PC-9 (cell line): ENCODE results near the gene RBBP8. TPM values are rescaled to one million over a fixed set of nuclear protein-coding genes. Genes with fewer than 3 reads are reported as not detected.

Source experiments
- BruUV-seq: library from RNA; stranded (reverse); fragments of 400-500 nt; replicated peaks from 2 replicates; lab custom pipeline; 2021; lab: Mats Ljungman, UMichigan
- CTCF ChIA-PET: fragments of 300-600 bp; sonication (Branson Sonifier 250); formaldehyde crosslinking; loops from one replicate; lab custom pipeline; 2022; ENCODE audit warnings: antibody characterized with exemption; lab: Charles Lee
- POLR2A ChIA-PET: fragments of 300-600 bp; sonication (Branson Sonifier 250); formaldehyde crosslinking; loops from one replicate; lab custom pipeline; 2022; ENCODE audit warnings: antibody characterized with exemption; ENCODE audit not compliant: unreplicated experiment; lab: Charles Lee
- DNase-seq, 2 experiments: peaks; one replicate each; pipeline versions ENCODE4 v3.0.0 to v3.0.0-alpha.2; 2015 to 2022; ENCODE audit warnings: mixed read lengths in 1 of 2
- H2AFZ ChIP-seq: fragments of 200-600 bp; sonication (generic); 2 replicates; pipeline ENCODE4 v1.8.1; 2017; ENCODE audit warnings: antibody characterized with exemption
- H3F3A ChIP-seq: fragments of 200-600 bp; sonication (generic); 2 replicates; pipeline ENCODE4 v1.8.1; 2017; ENCODE audit warnings: antibody characterized with exemption, mild to moderate bottlenecking, low read depth; ENCODE audit not compliant: insufficient read depth
- H3K27ac ChIP-seq: fragments of 200-600 bp; sonication (generic); 2 replicates; pipeline ENCODE4 v1.6.1; 2016; ENCODE audit warnings: mixed run types
- H3K27me3 ChIP-seq: fragments of 200-600 bp; sonication (generic); 2 replicates; pipeline ENCODE4 v1.6.1; 2016; ENCODE audit warnings: low read depth, mixed run types; ENCODE audit not compliant: insufficient read depth
- H3K36me3 ChIP-seq: fragments of 200-600 bp; sonication (generic); 2 replicates; pipeline ENCODE4 v1.6.1; 2016; ENCODE audit warnings: low read depth, mixed run types
- H3K4me1 ChIP-seq: fragments of 200-600 bp; sonication (generic); replicated peaks from 2 replicates; pipeline ENCODE4 v1.6.1; 2016; ENCODE audit warnings: mixed run types; ENCODE audit not compliant: insufficient read depth
- H3K4me2 ChIP-seq: fragments of 200-600 bp; sonication (generic); 2 replicates; pipeline ENCODE4 v1.6.1; 2017; ENCODE audit warnings: mixed run types
- H3K4me3 ChIP-seq: fragments of 200-600 bp; sonication (generic); 2 replicates; pipeline ENCODE4 v1.6.1; 2016; ENCODE audit warnings: mixed run types
- H3K79me2 ChIP-seq: fragments of 200-600 bp; sonication (generic); 2 replicates; pipeline ENCODE4 v1.6.1; 2017; ENCODE audit warnings: low read depth, mixed run types
- H3K9me2 ChIP-seq: fragments of 200-600 bp; sonication (generic); 2 replicates; pipeline ENCODE4 v1.8.1; 2017; ENCODE audit warnings: mild to moderate bottlenecking; ENCODE audit not compliant: insufficient read depth
- H3K9me3 ChIP-seq: fragments of 200-600 bp; sonication (generic); 2 replicates; pipeline ENCODE4 v1.8.1; 2016; ENCODE audit warnings: low read depth; ENCODE audit not compliant: insufficient read depth
- H4K20me1 ChIP-seq: fragments of 200-600 bp; sonication (generic); 2 replicates; pipeline ENCODE4 v1.8.1; 2017; ENCODE audit not compliant: insufficient read depth
- CTCF ChIP-seq: fragments of 200-600 bp; sonication (generic); conservative IDR thresholded peaks from 2 replicates; pipeline ENCODE4 v1.6.1; 2017; ENCODE audit warnings: mixed run types, antibody characterized with exemption, mild to moderate bottlenecking, moderate library complexity
- EZH2 ChIP-seq: fragments of 200-600 bp; sonication (generic); IDR thresholded peaks from 2 replicates; pipeline ENCODE4 v1.8.0; 2017; ENCODE audit warnings: antibody characterized with exemption, low read depth
- intact Hi-C: fragments of 100-400 bp; cut with micrococcal nuclease; formaldehyde crosslinking; loops from one replicate; pipeline ENCODE4 v1.10.0; 2022; ENCODE audit not compliant: unreplicated experiment
- total RNA-seq: library from RNA; stranded (reverse); gene quantifications from 2 replicates; pipeline ENCODE4 v1.2.3, GENCODE V29; 2021

RBBP8 gene
- total RNA-seq, 1 experiment from 2014 or later = 28.4 TPM

GRCh38 chr18:23067236-23067635, 134.1 kb downstream of the RBBP8 start:
- Histone ChIP-seq H4K20me1 (no peaks in the 10 kb centered on the region), H3K27me3 (no peaks in the 10 kb centered on the region), H3K4me3 (no peak overlapping the region), H3K27ac (peak overlapping the region; percentile 26; the same call in 1 of the 2 replicates), H3F3A (no peaks in the 10 kb centered on the region), H3K36me3 (no peaks in the 10 kb centered on the region), H3K4me2 (peak overlapping the region; percentile 21; the same call in 1 of the 2 replicates), H3K4me1 (peaks cover 10% of the 10 kb centered on the region; the same call in 1 of the 2 replicates), H3K9me3 (no peaks in the 10 kb centered on the region; the same call in 1 of the 2 replicates), H3K9me2 (no peaks in the 10 kb centered on the region), H2AFZ (no peak overlapping the region), H3K79me2 (no peaks in the 10 kb centered on the region)
- no TSS peak for BruUV-seq
- intact Hi-C loops = no loop called here
- DNase-seq = peak in 1 of 2 experiments; percentile 77
- TF ChIP-seq EZH2 = no peak
- TF ChIP-seq CTCF = no peak
- POLR2A ChIA-PET = no interaction called here
- CTCF ChIA-PET = no interaction called here

- CTCF ChIA-PET = no interaction called here
- no peak for DNase-seq
- peaks cover 10% of the 10 kb centered on the region; the same call in 1 of the 2 replicates for H3K4me1 ChIP-seq
- no TSS peak for BruUV-seq
- POLR2A ChIA-PET = no interaction called here
- no peak overlapping the region for H3K27ac ChIP-seq
- no peak overlapping the region for H3K4me2 ChIP-seq
- intact Hi-C loops = no loop called here
- no peaks in the 10 kb centered on the region for H3K27me3 ChIP-seq
- H3F3A ChIP-seq = no peaks in the 10 kb centered on the region
- TF ChIP-seq CTCF (no peak), EZH2 (no peak)
- H3K79me2 ChIP-seq = no peaks in the 10 kb centered on the region
- no peaks in the 10 kb centered on the region for H4K20me1 ChIP-seq
- H2AFZ ChIP-seq = no peak overlapping the region
- H3K9me2 ChIP-seq = no peaks in the 10 kb centered on the region
- H3K9me3 ChIP-seq = no peaks in the 10 kb centered on the region; the same call in 1 of the 2 replicates
- no peak overlapping the region for H3K4me3 ChIP-seq
- H3K36me3 ChIP-seq = no peaks in the 10 kb centered on the region
Observed at GRCh38 chr18:23068011-23068410, 134.9 kb downstream of the RBBP8 start.

- POLR2A ChIA-PET = no interaction called here
- BruUV-seq = no TSS peak
Observed at GRCh38 chr18:23068570-23069310, 135.6 kb downstream of the RBBP8 start.

More at GRCh38 chr18:23068570-23069310, 135.6 kb downstream of the RBBP8 start:
- Histone ChIP-seq H2AFZ (no peak overlapping the region), H3K79me2 (no peaks in the 10 kb centered on the region), H3K27me3 (no peaks in the 10 kb centered on the region), H3K9me2 (no peaks in the 10 kb centered on the region), H3K4me2 (no peak overlapping the region), H4K20me1 (no peaks in the 10 kb centered on the region), H3K27ac (no peak overlapping the region), H3K4me3 (no peak overlapping the region), H3K4me1 (peaks cover 10% of the 10 kb centered on the region; the same call in 1 of the 2 replicates), H3K36me3 (no peaks in the 10 kb centered on the region), H3F3A (no peaks in the 10 kb centered on the region), H3K9me3 (no peaks in the 10 kb centered on the region)
- no peak for TF ChIP-seq CTCF
- TF ChIP-seq EZH2 = no peak
- no peak for DNase-seq
- intact Hi-C loops = no loop called here
- CTCF ChIA-PET = interaction anchor here (0.7 kb wide), 1 partner anchor 32 kb away, joined by 4 read pairs; no protein-coding TSS in a partner anchor
